Measurements from ENCODE around the gene NEU4.
"Not testable (repeated sequence)": the region's sequence is repeated elsewhere in the genome, so short reads cannot be mapped to it uniquely, and the experiment has no call there.

The NEU4 gene

DNA sequence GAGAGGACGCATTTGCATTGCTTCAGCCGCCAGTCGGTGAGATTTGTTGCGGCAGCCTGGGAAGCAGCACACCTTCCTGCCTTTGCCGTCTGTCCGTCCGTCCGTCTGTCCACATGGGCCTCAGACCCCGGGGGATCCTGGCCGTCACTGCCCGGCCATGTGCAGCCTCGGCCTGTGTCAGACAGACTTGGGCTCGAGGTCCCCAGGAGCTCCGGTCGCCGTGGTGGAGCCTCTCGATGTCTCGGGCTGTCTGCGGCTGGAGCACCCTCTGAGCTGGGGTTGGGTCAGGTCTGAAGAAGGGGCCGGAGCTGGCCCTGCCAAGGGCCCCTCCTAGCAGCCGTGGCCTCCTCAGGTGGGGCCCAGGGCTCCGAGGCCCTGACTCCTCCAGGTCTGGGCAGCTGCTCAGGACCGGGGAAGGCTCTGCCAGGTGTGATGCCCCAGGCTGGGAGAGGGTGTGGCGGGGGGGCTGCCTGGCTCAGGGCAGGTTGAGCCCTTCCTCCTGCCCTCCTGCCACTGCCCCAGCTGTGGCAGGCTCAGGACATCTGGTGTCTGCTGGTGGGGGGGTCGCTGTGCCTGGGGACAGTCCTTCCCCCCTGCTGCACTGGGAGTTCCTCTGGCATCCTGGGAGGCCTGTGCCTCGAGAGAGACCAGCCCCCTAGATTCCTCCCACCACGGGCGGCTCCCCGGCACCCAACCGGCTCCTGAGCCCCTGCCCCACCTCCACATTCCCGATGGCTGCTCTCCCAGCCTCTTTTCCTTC lies 11.8 kb downstream of the NEU4 start:
- 96% methylated on average over 21 of the region's 31 CpGs for WGBS (ENCODE audit: insufficient coverage)
- POLR2A ChIA-PET, result no interaction called here

GRCh38 chr2:241821460-241822263 lies 12.7 kb downstream of the NEU4 start:
- Histone ChIP-seq H3K4me1 (ENCODE audit: control extremely low read depth in 1 of 4, control insufficient read depth in 4 of 4, insufficient read depth in 4 of 4, low read length in 3 of 4) (peaks cover 0 to 32% (median 21%) of the 10 kb centered on the region in 4 experiments), H3K27ac (ENCODE audit: insufficient read depth in 1 of 2, low read depth in 1 of 2, low read length in 2 of 2, poor library complexity in 1 of 2, severe bottlenecking in 2 of 2) (no peak overlapping the region), H3K36me3 (ENCODE audit: control insufficient read depth in 4 of 4, insufficient read depth in 4 of 4, low read length in 3 of 4) (no peaks in the 10 kb centered on the region), H3K4me3 (ENCODE audit: control insufficient read depth in 1 of 7, extremely low read depth in 1 of 7, insufficient read depth in 4 of 7, low read depth in 2 of 7, low read length in 6 of 7) (peak overlapping the region in 1 of 7 experiments; percentile 28), H3K27me3 (replicated peaks in 2 of 5; ENCODE audit: control insufficient read depth in 4 of 5, insufficient read depth in 5 of 5, low read length in 4 of 5) (no peaks in the 10 kb centered on the region), H3K9me3 (ENCODE audit: control extremely low read depth in 1 of 5, control insufficient read depth in 4 of 5, insufficient read depth in 2 of 5, low read depth in 1 of 5, low read length in 4 of 5) (peaks cover 1 to 6% (median 3%) of the 10 kb centered on the region in 5 experiments)
- CTCF ChIA-PET, result interaction anchor here (0.9 kb wide), 1 partner anchor 15 kb away, joined by 3 read pairs; no protein-coding TSS in a partner anchor
- POLR2A ChIA-PET, result no interaction called here
- 56% methylated on average over 22 of the region's 28 CpGs for WGBS (ENCODE audit: insufficient coverage)
- no peak for DNase-seq

More for the DNA sequence above, 11.8 kb downstream of the NEU4 start:
- Histone ChIP-seq H3K4me1 (ENCODE audit: control extremely low read depth in 1 of 4, control insufficient read depth in 4 of 4, insufficient read depth in 4 of 4, low read length in 3 of 4) (peaks cover 0 to 41% (median 21%) of the 10 kb centered on the region in 4 experiments), H3K36me3 (ENCODE audit: control insufficient read depth in 4 of 4, insufficient read depth in 4 of 4, low read length in 3 of 4) (no peaks in the 10 kb centered on the region), H3K4me3 (ENCODE audit: control insufficient read depth in 1 of 7, extremely low read depth in 1 of 7, insufficient read depth in 4 of 7, low read depth in 2 of 7, low read length in 6 of 7) (no peak overlapping the region), H3K27me3 (replicated peaks in 2 of 5; ENCODE audit: control insufficient read depth in 4 of 5, insufficient read depth in 5 of 5, low read length in 4 of 5) (peaks cover 0 to 2% (median 0%) of the 10 kb centered on the region in 5 experiments), H3K9me3 (ENCODE audit: control extremely low read depth in 1 of 5, control insufficient read depth in 4 of 5, insufficient read depth in 2 of 5, low read depth in 1 of 5, low read length in 4 of 5) (peaks cover 0 to 3% (median under 1%) of the 10 kb centered on the region in 5 experiments), H3K27ac (ENCODE audit: insufficient read depth in 1 of 2, low read depth in 1 of 2, low read length in 2 of 2, poor library complexity in 1 of 2, severe bottlenecking in 2 of 2) (no peak overlapping the region)
- DNase-seq, result no peak
- CTCF ChIA-PET, result interaction anchor here (1.0 to 1.6 kb wide), 2 partner anchors 10 to 12 kb away, joined by 3 read pairs; partner anchors contain the start of gene NEU4

- H3K4me3 ChIP-seq (ENCODE audit: control insufficient read depth in 1 of 7, extremely low read depth in 1 of 7, insufficient read depth in 4 of 7, low read depth in 2 of 7, low read length in 6 of 7), result no peak overlapping the region
- H3K36me3 ChIP-seq (ENCODE audit: control insufficient read depth in 4 of 4, insufficient read depth in 4 of 4, low read length in 3 of 4), result no peaks in the 10 kb centered on the region
- H3K27ac ChIP-seq (ENCODE audit: insufficient read depth in 1 of 2, low read depth in 1 of 2, low read length in 2 of 2, poor library complexity in 1 of 2, severe bottlenecking in 2 of 2), result no peak overlapping the region
- WGBS (ENCODE audit: insufficient coverage), result 94% methylated on average over 13 of the region's 14 CpGs
- H3K27me3 ChIP-seq (replicated peaks in 2 of 5; ENCODE audit: control insufficient read depth in 4 of 5, insufficient read depth in 5 of 5, low read length in 4 of 5), result no peaks in the 10 kb centered on the region
- H3K4me1 ChIP-seq (ENCODE audit: control extremely low read depth in 1 of 4, control insufficient read depth in 4 of 4, insufficient read depth in 4 of 4, low read length in 3 of 4), result peaks cover 0 to 27% (median 17%) of the 10 kb centered on the region in 4 experiments
- no peak for DNase-seq
- ChIA-PET CTCF (interaction anchor here (0.9 kb wide), 1 partner anchor 15 kb away, joined by 3 read pairs; no protein-coding TSS in a partner anchor), POLR2A (no interaction called here)
- peaks cover 3 to 12% (median 8%) of the 10 kb centered on the region in 5 experiments for H3K9me3 ChIP-seq (ENCODE audit: control extremely low read depth in 1 of 5, control insufficient read depth in 4 of 5, insufficient read depth in 2 of 5, low read depth in 1 of 5, low read length in 4 of 5)
These were observed 13.3 kb downstream of the NEU4 start for GRCh38 chr2:241822264-241822623.

- 93% methylated on average over 45 of the region's 45 CpGs for WGBS (ENCODE audit: insufficient coverage)
- H3K27ac ChIP-seq (ENCODE audit: insufficient read depth in 1 of 2, low read depth in 1 of 2, low read length in 2 of 2, poor library complexity in 1 of 2, severe bottlenecking in 2 of 2); H3K4me3 ChIP-seq (ENCODE audit: control insufficient read depth in 1 of 7, extremely low read depth in 1 of 7, insufficient read depth in 4 of 7, low read depth in 2 of 7, low read length in 6 of 7); H3K36me3 ChIP-seq (ENCODE audit: control insufficient read depth in 4 of 4, insufficient read depth in 4 of 4, low read length in 3 of 4); H3K27me3 ChIP-seq (replicated peaks in 2 of 5; ENCODE audit: control insufficient read depth in 4 of 5, insufficient read depth in 5 of 5, low read length in 4 of 5): not testable (repeated sequence)
- ChIA-PET CTCF (interaction anchor here (0.8 to 1.6 kb wide), 2 partner anchors 11 to 12 kb away, joined by 3 read pairs; no protein-coding TSS in a partner anchor), POLR2A (interaction anchor here (0.5 kb wide), 1 partner anchor 84 kb away, joined by 4 read pairs; no protein-coding TSS in a partner anchor)
- peak in 2 of 3 donors; percentile 81 to 87 for DNase-seq
- Histone ChIP-seq H3K4me1 (ENCODE audit: control extremely low read depth in 1 of 4, control insufficient read depth in 4 of 4, insufficient read depth in 4 of 4, low read length in 3 of 4) (peaks cover 0 to 14% (median 6%) of the 10 kb centered on the region in 4 experiments), H3K9me3 (ENCODE audit: control extremely low read depth in 1 of 5, control insufficient read depth in 4 of 5, insufficient read depth in 2 of 5, low read depth in 1 of 5, low read length in 4 of 5) (peaks cover 6 to 19% (median 9%) of the 10 kb centered on the region in 5 experiments)
These were observed 14.8 kb downstream of the NEU4 start for GRCh38 chr2:241823531-241824437.

DNA sequence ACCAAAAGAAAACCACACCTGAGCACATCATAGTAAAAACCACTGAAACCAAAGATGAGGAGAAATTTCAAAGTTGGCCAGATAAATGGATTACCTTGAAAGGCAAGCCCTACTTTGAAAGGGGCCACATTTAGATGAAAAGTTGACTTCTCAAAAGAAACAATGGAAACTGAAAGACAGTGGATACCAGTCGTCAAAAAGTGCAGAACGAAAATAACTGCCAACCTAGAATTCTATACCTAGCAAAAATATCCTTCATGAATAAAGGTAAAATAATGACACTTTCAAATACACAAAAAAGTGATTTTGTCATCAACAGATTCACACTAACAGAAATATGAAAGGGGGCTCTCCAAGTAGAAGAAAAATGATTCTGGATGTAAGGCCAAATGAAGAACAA lies 18.4 kb downstream of the NEU4 start:
- Histone ChIP-seq H3K4me3 (ENCODE audit: control insufficient read depth in 1 of 7, extremely low read depth in 1 of 7, insufficient read depth in 4 of 7, low read depth in 2 of 7, low read length in 6 of 7) (no peak overlapping the region), H3K36me3 (ENCODE audit: control insufficient read depth in 4 of 4, insufficient read depth in 4 of 4, low read length in 3 of 4) (no peaks in the 10 kb centered on the region), H3K27ac (ENCODE audit: insufficient read depth in 1 of 2, low read depth in 1 of 2, low read length in 2 of 2, poor library complexity in 1 of 2, severe bottlenecking in 2 of 2) (no peak overlapping the region), H3K27me3 (replicated peaks in 2 of 5; ENCODE audit: control insufficient read depth in 4 of 5, insufficient read depth in 5 of 5, low read length in 4 of 5) (no peaks in the 10 kb centered on the region), H3K4me1 (ENCODE audit: control extremely low read depth in 1 of 4, control insufficient read depth in 4 of 4, insufficient read depth in 4 of 4, low read length in 3 of 4) (no peaks in the 10 kb centered on the region), H3K9me3 (ENCODE audit: control extremely low read depth in 1 of 5, control insufficient read depth in 4 of 5, insufficient read depth in 2 of 5, low read depth in 1 of 5, low read length in 4 of 5) (peaks cover 6 to 19% (median 12%) of the 10 kb centered on the region in 5 experiments)
- no peak for DNase-seq
- CTCF ChIA-PET, result interaction anchor here (0.7 kb wide), 2 partner anchors 10 to 100 kb away, joined by 3 to 4 read pairs; no protein-coding TSS in a partner anchor
- POLR2A ChIA-PET, result no interaction called here
- WGBS (ENCODE audit: insufficient coverage), result 92% methylated on average over 2 of the region's 2 CpGs

DNA sequence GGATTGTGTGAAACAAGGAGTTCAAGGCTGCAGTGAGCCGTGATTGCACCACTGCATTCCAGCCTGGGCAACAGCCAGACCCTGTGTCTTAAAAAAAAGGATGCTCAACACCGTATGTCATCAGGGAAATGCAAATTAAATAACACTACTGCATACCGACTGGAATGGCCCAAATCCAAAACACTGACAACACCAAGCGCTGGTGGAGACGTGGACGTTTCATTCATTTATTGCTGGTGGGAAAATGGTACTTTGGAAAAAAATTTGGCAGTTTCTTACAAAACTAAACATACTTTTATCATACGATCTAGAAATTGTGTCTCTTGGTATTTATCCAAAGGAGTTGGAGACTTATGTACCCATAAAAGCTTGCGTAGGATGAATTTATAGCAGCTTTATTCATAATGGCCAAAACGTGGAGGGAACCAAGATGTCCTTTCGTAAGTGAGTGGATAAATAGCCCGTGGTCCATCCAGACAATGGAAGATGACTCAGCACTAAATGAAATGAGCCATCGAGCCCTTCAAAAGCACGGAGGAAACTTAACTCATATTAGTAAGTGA lies 24.2 kb downstream of the NEU4 start:
- CTCF ChIA-PET, result no interaction called here
- Histone ChIP-seq H3K27me3 (replicated peaks in 2 of 5; ENCODE audit: control insufficient read depth in 4 of 5, insufficient read depth in 5 of 5, low read length in 4 of 5) (no peaks in the 10 kb centered on the region), H3K27ac (ENCODE audit: insufficient read depth in 1 of 2, low read depth in 1 of 2, low read length in 2 of 2, poor library complexity in 1 of 2, severe bottlenecking in 2 of 2) (no peak overlapping the region), H3K36me3 (ENCODE audit: control insufficient read depth in 4 of 4, insufficient read depth in 4 of 4, low read length in 3 of 4) (no peaks in the 10 kb centered on the region), H3K9me3 (ENCODE audit: control extremely low read depth in 1 of 5, control insufficient read depth in 4 of 5, insufficient read depth in 2 of 5, low read depth in 1 of 5, low read length in 4 of 5) (peaks cover 0 to 4% (median 0%) of the 10 kb centered on the region in 5 experiments), H3K4me3 (ENCODE audit: control insufficient read depth in 1 of 7, extremely low read depth in 1 of 7, insufficient read depth in 4 of 7, low read depth in 2 of 7, low read length in 6 of 7) (no peak overlapping the region), H3K4me1 (ENCODE audit: control extremely low read depth in 1 of 4, control insufficient read depth in 4 of 4, insufficient read depth in 4 of 4, low read length in 3 of 4) (peaks cover 0 to 3% (median 1%) of the 10 kb centered on the region in 4 experiments)
- WGBS (ENCODE audit: insufficient coverage), result 64% methylated on average over 5 of the region's 13 CpGs
- POLR2A ChIA-PET, result no interaction called here
- no peak for DNase-seq

All from common myeloid progenitor, CD34-positive (primary cell).